Testis (tissue), 2 donors: Measurements from ENCODE around the gene MACROD2.

Source experiments
- POLR2A ChIP-seq: fragments of 450-650 bp; IDR thresholded peaks from one replicate; pipeline ENCODE4 v1.6.1; 2017; ENCODE audit warnings: antibody characterized with exemption, mild to moderate bottlenecking, moderate library complexity
- TF ChIP-seq, protein P1 (sequence below), 3 experiments: fragments of 450-650 bp in 2 of 3; fragments of 200-600 bp in 1 of 3; sonication (generic) in 1 of 3; IDR thresholded peaks; one replicate each; pipeline ENCODE4 v1.5.1; 2016 to 2019; ENCODE audit warnings: antibody characterized with exemption in 3 of 3, mild to moderate bottlenecking in 2 of 3, moderate library complexity in 1 of 3

GRCh38 chr20:14935285-14935684, 940.0 kb downstream of the MACROD2 start:
- TF ChIP-seq, protein P1, sequence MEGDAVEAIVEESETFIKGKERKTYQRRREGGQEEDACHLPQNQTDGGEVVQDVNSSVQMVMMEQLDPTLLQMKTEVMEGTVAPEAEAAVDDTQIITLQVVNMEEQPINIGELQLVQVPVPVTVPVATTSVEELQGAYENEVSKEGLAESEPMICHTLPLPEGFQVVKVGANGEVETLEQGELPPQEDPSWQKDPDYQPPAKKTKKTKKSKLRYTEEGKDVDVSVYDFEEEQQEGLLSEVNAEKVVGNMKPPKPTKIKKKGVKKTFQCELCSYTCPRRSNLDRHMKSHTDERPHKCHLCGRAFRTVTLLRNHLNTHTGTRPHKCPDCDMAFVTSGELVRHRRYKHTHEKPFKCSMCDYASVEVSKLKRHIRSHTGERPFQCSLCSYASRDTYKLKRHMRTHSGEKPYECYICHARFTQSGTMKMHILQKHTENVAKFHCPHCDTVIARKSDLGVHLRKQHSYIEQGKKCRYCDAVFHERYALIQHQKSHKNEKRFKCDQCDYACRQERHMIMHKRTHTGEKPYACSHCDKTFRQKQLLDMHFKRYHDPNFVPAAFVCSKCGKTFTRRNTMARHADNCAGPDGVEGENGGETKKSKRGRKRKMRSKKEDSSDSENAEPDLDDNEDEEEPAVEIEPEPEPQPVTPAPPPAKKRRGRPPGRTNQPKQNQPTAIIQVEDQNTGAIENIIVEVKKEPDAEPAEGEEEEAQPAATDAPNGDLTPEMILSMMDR (IDR thresholded peaks at IDR 0.05) = no peak
- TF ChIP-seq POLR2A = no peak
